Astrocyte (in vitro differentiated cells and primary cell): ENCODE measurements around the gene NELFB. TPM values are rescaled to one million over a fixed set of nuclear protein-coding genes. Genes with fewer than 3 reads are reported as not detected.

ENCODE experiments used
- DNase-seq: peaks from one replicate; pipeline ENCODE4 v3.0.0-alpha.2; 2010; ENCODE audit warnings: low read depth
- FAIRE-seq: peaks from 2 replicates; lab custom pipeline; 2011; peaks lifted over from hg19 to GRCh38; lab: Jason Lieb, UNC
- H2AFZ ChIP-seq: 2 replicates; pipeline ENCODE4 v1.6.0; 2012; ENCODE audit warnings: low read depth, low read length, inconsistent platforms
- H3K27ac ChIP-seq: 2 replicates; pipeline ENCODE4 v1.5.1; 2011; ENCODE audit warnings: low read depth, low read length, inconsistent platforms
- H3K27me3 ChIP-seq: 2 replicates; pipeline ENCODE4 v1.6.0; 2011; ENCODE audit warnings: low read length, inconsistent platforms; ENCODE audit not compliant: insufficient read depth
- H3K36me3 ChIP-seq: 2 replicates; pipeline ENCODE4 v1.5.1; 2011; ENCODE audit warnings: low read length, inconsistent platforms; ENCODE audit not compliant: insufficient read depth
- H3K4me1 ChIP-seq: 2 replicates; pipeline ENCODE4 v1.5.1; 2011; ENCODE audit warnings: low read length, inconsistent platforms; ENCODE audit not compliant: insufficient read depth
- H3K4me2 ChIP-seq: 2 replicates; pipeline ENCODE4 v1.6.0; 2012; ENCODE audit warnings: low read length, inconsistent platforms
- H3K4me3 ChIP-seq: 2 replicates; pipeline ENCODE4 v1.5.1; 2011; ENCODE audit warnings: low read depth, mild to moderate bottlenecking, low read length, inconsistent platforms; ENCODE audit not compliant: insufficient read depth
- H3K79me2 ChIP-seq: 2 replicates; pipeline ENCODE4 v1.6.0; 2012; ENCODE audit warnings: mild to moderate bottlenecking, low read length, inconsistent platforms; ENCODE audit not compliant: insufficient read depth
- H3K9ac ChIP-seq: 2 replicates; pipeline ENCODE4 v1.6.0; 2012; ENCODE audit warnings: mild to moderate bottlenecking, low read length, inconsistent platforms
- H3K9me3 ChIP-seq: 2 replicates; pipeline ENCODE4 v1.5.1; 2012; ENCODE audit warnings: low read depth, mild to moderate bottlenecking, low read length, inconsistent platforms; ENCODE audit not compliant: insufficient read depth
- H4K20me1 ChIP-seq: 2 replicates; pipeline ENCODE4 v1.6.0; 2012; ENCODE audit warnings: low read length, inconsistent platforms; ENCODE audit not compliant: insufficient read depth
- H3K27ac Mint-ChIP-seq: one replicate; pipeline ENCODE4 v1.8.0; 2021; ENCODE audit warnings: mild to moderate bottlenecking, mixed read lengths; ENCODE audit not compliant: unreplicated experiment
- H3K27me3 Mint-ChIP-seq: one replicate; pipeline ENCODE4 v1.8.0; 2021; ENCODE audit warnings: low read depth, mixed read lengths; ENCODE audit not compliant: unreplicated experiment
- H3K36me3 Mint-ChIP-seq: one replicate; pipeline ENCODE4 v1.8.0; 2021; ENCODE audit warnings: low read depth, mixed read lengths; ENCODE audit not compliant: unreplicated experiment
- H3K4me1 Mint-ChIP-seq: one replicate; pipeline ENCODE4 v1.8.0; 2021; ENCODE audit warnings: low read depth, mixed read lengths; ENCODE audit not compliant: unreplicated experiment
- H3K4me3 Mint-ChIP-seq: one replicate; pipeline ENCODE4 v1.8.0; 2021; ENCODE audit warnings: mild to moderate bottlenecking, moderate library complexity, mixed read lengths; ENCODE audit not compliant: unreplicated experiment
- H3K9me3 Mint-ChIP-seq: one replicate; pipeline ENCODE4 v1.8.0; 2021; ENCODE audit warnings: mild to moderate bottlenecking, mixed read lengths; ENCODE audit not compliant: unreplicated experiment
- CTCF ChIP-seq: IDR thresholded peaks from 2 replicates; pipeline ENCODE4 v1.5.1; 2011; ENCODE audit warnings: low read depth, mild to moderate bottlenecking, inconsistent platforms, low read length, moderate library complexity; ENCODE audit not compliant: insufficient read depth
- EZH2 ChIP-seq: IDR thresholded peaks from 2 replicates; pipeline ENCODE4 v1.6.1; 2012; ENCODE audit warnings: mild to moderate bottlenecking, low read length, inconsistent platforms; ENCODE audit not compliant: insufficient read depth
- total RNA-seq: library from RNA; stranded (reverse); gene quantifications from 2 replicates; pipeline ENCODE4 v1.2.1, GENCODE V29; 2021

The NELFB gene
- total RNA-seq, 1 donor from 2014 or later, result 48.9 TPM

DNA sequence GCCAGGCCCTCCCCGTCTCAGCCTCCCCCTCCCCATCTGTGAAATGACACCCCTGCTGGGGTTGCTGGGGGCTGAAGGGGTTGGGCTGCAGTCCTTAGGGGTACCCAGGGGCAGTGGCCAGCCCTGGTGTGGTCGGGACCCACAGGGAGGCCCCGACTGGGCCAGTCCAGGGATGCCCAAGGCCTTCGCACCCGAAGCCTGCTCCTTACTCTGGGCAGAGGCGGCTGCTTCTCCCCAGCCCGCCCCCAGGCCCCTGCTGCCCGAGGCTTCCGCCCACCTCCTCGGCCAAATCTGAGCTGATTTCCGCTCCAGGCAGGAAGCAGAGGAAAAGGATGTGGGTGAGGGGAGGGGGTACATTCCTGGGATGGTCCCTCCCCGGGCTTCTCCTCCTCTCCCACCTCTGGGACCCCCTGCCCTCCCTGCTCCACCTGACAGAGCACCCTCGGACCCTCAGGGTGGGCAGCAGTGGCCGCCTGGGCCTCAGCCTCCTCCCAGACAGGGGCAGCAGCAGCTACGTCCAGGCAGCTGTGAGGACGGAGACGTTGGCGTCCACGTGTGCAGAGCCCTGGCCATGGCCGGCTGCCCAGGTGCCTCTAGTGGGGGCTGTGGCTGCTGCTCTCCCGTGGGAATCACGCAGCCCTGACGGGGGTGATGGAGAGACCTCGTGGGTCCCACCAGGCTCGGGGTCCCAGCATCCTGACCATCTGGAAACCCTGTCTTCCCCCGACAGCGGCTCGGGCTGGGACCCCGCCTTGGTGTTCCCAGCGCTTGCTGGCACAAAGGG lies 51.1 kb downstream of the NELFB start:
- Mint-ChIP-seq H3K27me3 (peaks cover 2% of the 10 kb centered on the region), H3K4me3 (no peak overlapping the region), H3K36me3 (no peaks in the 10 kb centered on the region), H3K4me1 (no peaks in the 10 kb centered on the region), H3K9me3 (no peaks in the 10 kb centered on the region), H3K27ac (no peak overlapping the region)
- H2AFZ ChIP-seq, result peak overlapping the region; percentile 80
- peaks cover 17% of the 10 kb centered on the region for H3K4me1 ChIP-seq
- H3K9ac ChIP-seq, result no peak overlapping the region
- FAIRE-seq (no peak), DNase-seq (no peak)
- H3K27ac ChIP-seq, result no peak overlapping the region
- no peaks in the 10 kb centered on the region for H3K36me3 ChIP-seq
- H3K27me3 ChIP-seq, result no peaks in the 10 kb centered on the region
- H3K79me2 ChIP-seq, result no peaks in the 10 kb centered on the region
- H3K4me2 ChIP-seq, result peak overlapping the region; percentile 59
- H3K9me3 ChIP-seq, result no peaks in the 10 kb centered on the region
- H3K4me3 ChIP-seq, result no peak overlapping the region
- TF ChIP-seq CTCF (no peak), EZH2 (no peak)
- H4K20me1 ChIP-seq, result no peaks in the 10 kb centered on the region

GRCh38 chr9:137306850-137307254 lies 51.7 kb downstream of the NELFB start:
- Histone ChIP-seq H3K27ac (no peak overlapping the region), H3K4me3 (no peak overlapping the region), H3K9ac (no peak overlapping the region), H2AFZ (no peak overlapping the region), H3K4me2 (no peak overlapping the region), H3K36me3 (no peaks in the 10 kb centered on the region), H3K79me2 (no peaks in the 10 kb centered on the region), H4K20me1 (no peaks in the 10 kb centered on the region), H3K9me3 (no peaks in the 10 kb centered on the region), H3K4me1 (peaks cover 13% of the 10 kb centered on the region), H3K27me3 (no peaks in the 10 kb centered on the region)
- H3K27me3 Mint-ChIP-seq, result peaks cover 2% of the 10 kb centered on the region
- no peaks in the 10 kb centered on the region for H3K9me3 Mint-ChIP-seq
- H3K4me3 Mint-ChIP-seq, result no peak overlapping the region
- TF ChIP-seq CTCF (no peak), EZH2 (no peak)
- DNase-seq, result no peak
- no peaks in the 10 kb centered on the region for H3K36me3 Mint-ChIP-seq
- no peaks in the 10 kb centered on the region for H3K4me1 Mint-ChIP-seq
- H3K27ac Mint-ChIP-seq, result no peak overlapping the region
- FAIRE-seq, result no peak
